K562 (cell line): ENCODE results near the gene TAF10. TPM values are rescaled to one million over a fixed set of nuclear protein-coding genes. Genes with fewer than 3 reads are reported as not detected.

Experiments used
- ATAC-seq: fragments of 200-7000 bp; cut with Tn5 transposase; 3 replicates; pipeline ENCODE4 v1.9.1; 2020; ENCODE audit warnings: moderate library complexity
- BruUV-seq: library from RNA; stranded (reverse); fragments of 400-500 nt; replicated peaks from 2 replicates; lab custom pipeline; 2021; lab: Mats Ljungman, UMichigan
- CTCF ChIA-PET: fragments of 300-600 bp; formaldehyde crosslinking; extraction: SDS; loops from one replicate; lab custom pipeline; 2021; ENCODE audit warnings: low intra/inter-chr PET ratio; lab: Yijun Ruan, JAX
- POLR2A ChIA-PET: fragments of 300-600, 350-650 bp; sonication (Branson Sonifier 250); formaldehyde crosslinking; extraction: SDS; loops from one replicate; lab custom pipeline; 2021; ENCODE audit warnings: antibody characterized with exemption, inconsistent platforms; lab: Yijun Ruan, JAX
- DNase-seq, 4 experiments: peaks; one replicate each; pipeline versions ENCODE4 v3.0.0 to v3.0.0-alpha.2; 2011 to 2018; ENCODE audit warnings: low spot score in 3 of 4, mixed read lengths in 3 of 4; ENCODE audit errors: extremely low read depth in 1 of 4
- FAIRE-seq: peaks from 2 replicates; lab custom pipeline; 2011; peaks lifted over from hg19 to GRCh38; lab: Jason Lieb, UNC
- H2AFZ ChIP-seq: 2 replicates; pipeline ENCODE4 v1.6.0; 2011; ENCODE audit warnings: low read depth, low read length, control low read depth, inconsistent platforms
- H3K27ac ChIP-seq: fragments of 200-600 bp; 3 replicates; pipeline ENCODE4 v1.8.0; 2011; ENCODE audit warnings: low read depth, mild to moderate bottlenecking, control low read depth, inconsistent platforms, low read length, moderate library complexity, mixed read lengths; ENCODE audit errors: extremely low read depth
- H3K27me3 ChIP-seq, 2 experiments: fragments of 300-600 bp in 1 of 2; 2 replicates in 1 of 2; 3 replicates in 1 of 2; pipeline versions ENCODE4 v1.6.0 to v1.8.0; 2011; ENCODE audit warnings: inconsistent platforms in 2 of 2, low read length in 2 of 2, mild to moderate bottlenecking in 1 of 2, mixed read lengths in 1 of 2, moderate library complexity in 1 of 2; ENCODE audit not compliant: control insufficient read depth in 2 of 2, insufficient read depth in 2 of 2
- H3K36me3 ChIP-seq: fragments of 300-600 bp; 3 replicates; pipeline ENCODE4 v1.8.0; 2011; ENCODE audit warnings: mild to moderate bottlenecking, low read length, inconsistent platforms; ENCODE audit not compliant: control insufficient read depth, insufficient read depth
- H3K4me1 ChIP-seq, 2 experiments: fragments of 200-600 bp in 1 of 2; replicated peaks in 1 of 2; 2 replicates in 1 of 2; 3 replicates in 1 of 2; pipeline versions ENCODE4 v1.5.1 to v1.8.0; 2011; ENCODE audit warnings: inconsistent platforms in 2 of 2, low read length in 2 of 2, mild to moderate bottlenecking in 1 of 2, mixed read lengths in 1 of 2, moderate library complexity in 1 of 2; ENCODE audit not compliant: control insufficient read depth in 2 of 2, insufficient read depth in 2 of 2
- H3K4me2 ChIP-seq: 2 replicates; pipeline ENCODE4 v1.6.1; 2011; ENCODE audit warnings: low read length, control low read depth, inconsistent platforms, mixed read lengths; ENCODE audit not compliant: insufficient read depth
- H3K4me3 ChIP-seq: fragments of 200-600 bp; sonication (generic), shearing (Covaris generic); 2 replicates; pipeline ENCODE4 v1.5.1; 2016; ENCODE audit warnings: control low read depth, inconsistent platforms
- H3K79me2 ChIP-seq: fragments of 200-600 bp; 3 replicates; pipeline ENCODE4 v1.8.0; 2011; ENCODE audit warnings: low read length, inconsistent platforms; ENCODE audit not compliant: control insufficient read depth, insufficient read depth
- H3K9ac ChIP-seq, 2 experiments: 2 replicates each; pipeline versions ENCODE4 v1.6.0 to v1.6.1; 2011; ENCODE audit warnings: low read depth in 2 of 2, low read length in 2 of 2, control low read depth in 1 of 2, inconsistent platforms in 1 of 2, mild to moderate bottlenecking in 1 of 2, mixed read lengths in 1 of 2; ENCODE audit not compliant: insufficient read depth in 1 of 2
- H3K9me1 ChIP-seq: one replicate; pipeline ENCODE4 v1.6.0; 2011; ENCODE audit warnings: inconsistent platforms, mild to moderate bottlenecking, low read length, moderate library complexity; ENCODE audit not compliant: control insufficient read depth, insufficient read depth
- H3K9me3 ChIP-seq: replicated peaks from 2 replicates; pipeline ENCODE4 v1.5.1; 2011; ENCODE audit warnings: low read depth, low read length, inconsistent platforms; ENCODE audit not compliant: control insufficient read depth, insufficient read depth
- H4K20me1 ChIP-seq: replicated peaks from 2 replicates; pipeline ENCODE4 v1.6.1; 2011; ENCODE audit warnings: low read length, inconsistent platforms, mixed read lengths; ENCODE audit not compliant: control insufficient read depth, insufficient read depth
- BMI1 ChIP-seq: fragments of 150-350 bp; IDR thresholded peaks from 2 replicates; pipeline ENCODE4 v1.6.1; 2014; ENCODE audit warnings: low read length
- IRF2 ChIP-seq: sonication (generic); formaldehyde crosslinking; IDR thresholded peaks from 2 replicates; pipeline ENCODE4 v1.8.1; 2022; ENCODE audit warnings: mild to moderate bottlenecking, missing genetic modification reagents
- JUND ChIP-seq, 2 experiments: IDR thresholded peaks; 2 replicates in 1 of 2; 3 replicates in 1 of 2; pipeline ENCODE4 v1.6.1; 2011; ENCODE audit warnings: borderline replicate concordance in 2 of 2, low read depth in 2 of 2, low read length in 2 of 2, improper control_type of control experiment in 1 of 2, missing biosample characterization in 1 of 2, missing genetic modification characterization in 1 of 2, missing genetic modification reagents in 1 of 2
- MAX ChIP-seq: sonication (generic); formaldehyde crosslinking; IDR thresholded peaks from 2 replicates; pipeline ENCODE4 v1.9.0; 2022; ENCODE audit warnings: mild to moderate bottlenecking, missing genetic modification reagents
- NR3C1 ChIP-seq: sonication (generic); formaldehyde crosslinking; IDR thresholded peaks from 2 replicates; pipeline ENCODE4 v1.8.1; 2022; ENCODE audit warnings: missing genetic modification reagents
- RBM25 ChIP-seq: fragments of 200-400 bp; formaldehyde crosslinking; IDR thresholded peaks from 2 replicates; pipeline ENCODE4 v1.6.1; 2018; ENCODE audit warnings: low read length, low read depth, moderate library complexity; ENCODE audit not compliant: severe bottlenecking
- RBM34 ChIP-seq: fragments of 200-400 bp; formaldehyde crosslinking; IDR thresholded peaks from 2 replicates; pipeline ENCODE4 v1.6.1; 2018; ENCODE audit warnings: low read length, borderline replicate concordance; ENCODE audit not compliant: insufficient read depth
- TFAP4 ChIP-seq: sonication (generic); formaldehyde crosslinking; IDR thresholded peaks from 2 replicates; pipeline ENCODE4 v1.8.0; 2022; ENCODE audit warnings: missing genetic modification reagents, mild to moderate bottlenecking, moderate library complexity, borderline replicate concordance
- WGBS: fragments of 100-300 bp; shearing (Covaris generic); methylation state at CpG from one replicate; pipeline ENCODE4 v1.1.6; 2016; ENCODE audit warnings: low coverage, mixed read lengths; ENCODE audit not compliant: insufficient coverage; ENCODE audit errors: missing lambda C conversion rate; 5-methylcytosine and 5-hydroxymethylcytosine counted together
- in situ Hi-C: fragments of 300-500 bp; cut with MboI; formaldehyde crosslinking; loops from 4 replicates; pipeline ENCODE4 v1.15.0; 2018; ENCODE audit warnings: inconsistent platforms, mixed read lengths
- intact Hi-C: fragments of 100-400 bp; cut with micrococcal nuclease; formaldehyde crosslinking; loops from 2 replicates; pipeline ENCODE4 v1.14.2; 2022
- polyA plus RNA-seq, 8 experiments: library from polyadenylated mRNA; depleted of rRNA in 4 of 8; stranded (reverse) in 5 of 8; unstranded in 3 of 8; fragments of >200 nt; fragmentation: Nextera tagmentation in 2 of 8; fragmentation: Illumina TruSeq in 1 of 8; extraction: Ambion mirVana in 2 of 8; extraction: Trizol in 1 of 8; gene quantifications; 2 replicates each; pipeline versions ENCODE4 v1.2.1 to v1.2.3, GENCODE V29; 2011 to 2014; ENCODE audit warnings: inconsistent platforms in 1 of 8, missing spikeins in 1 of 8
- total RNA-seq, 7 experiments: library from RNA; depleted of rRNA in 6 of 7; stranded (reverse); fragments of >200 nt in 6 of 7; fragmentation: Illumina TruSeq in 2 of 7; extraction: Trizol in 2 of 7; gene quantifications; 2 replicates each; pipeline versions ENCODE4 v1.2.1 to v1.2.3, GENCODE V29; 2011 to 2021; ENCODE audit warnings: low replicate concordance in 1 of 7
- TF ChIP-seq, protein P1 (sequence below), 3 experiments: fragments of 200-800 bp in 1 of 3; fragments of 250-450 bp in 1 of 3; fragments of 450-650 bp in 1 of 3; sonication (Bioruptor Pico) in 1 of 3; sonication (Bioruptor generic) in 1 of 3; formaldehyde crosslinking in 1 of 3; IDR thresholded peaks; 2 replicates each; pipeline versions ENCODE4 v1.6.1 to v1.8.0; 2016 to 2022; ENCODE audit warnings: mild to moderate bottlenecking in 2 of 3, missing genetic modification characterization in 2 of 3, missing compliant biosample characterization in 1 of 3, moderate library complexity in 1 of 3
- TF ChIP-seq, protein P2 (sequence below): fragments of 250-450 bp; sonication (Bioruptor Pico); IDR thresholded peaks from 2 replicates; pipeline ENCODE4 v1.9.0; 2021; ENCODE audit warnings: mild to moderate bottlenecking
- TF ChIP-seq, protein P3 (sequence below): sonication (generic); formaldehyde crosslinking; IDR thresholded peaks from 2 replicates; pipeline ENCODE4 v1.9.0; 2022; ENCODE audit warnings: mild to moderate bottlenecking, missing genetic modification reagents
- TF ChIP-seq, protein P4 (sequence below): fragments of 250-450 bp; sonication (Bioruptor Pico); IDR thresholded peaks from 2 replicates; pipeline ENCODE4 v1.5.1; 2021; ENCODE audit warnings: mild to moderate bottlenecking

The TAF10 gene
- total and polyA plus RNA-seq, 9 of the 15 experiments (the other 6 are each of a cell fraction or from before 2014, with no cell fraction given), result 19.5 to 197 (median 121) TPM

DNA sequence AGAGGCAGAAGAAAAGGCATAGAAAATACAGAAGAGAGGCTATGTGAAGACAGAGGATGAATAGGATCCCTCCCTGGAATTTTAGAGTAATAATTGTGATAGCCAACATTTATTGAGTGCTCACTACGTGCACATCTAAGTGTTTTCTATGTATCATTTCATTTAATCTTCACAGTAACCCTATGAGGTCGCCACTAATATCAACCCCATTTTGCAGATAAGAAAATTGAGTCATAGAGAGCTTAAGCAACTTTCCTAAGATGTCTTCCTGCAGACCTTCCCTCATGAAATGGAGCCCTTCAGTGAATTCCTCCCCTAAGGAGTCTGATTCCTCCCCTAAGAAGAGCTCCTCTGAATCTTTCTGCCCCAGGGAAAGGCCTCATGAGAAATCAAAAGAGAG, 46.7 kb downstream of the TAF10 start:
- Histone ChIP-seq H3K9ac (no peak overlapping the region), H3K27ac (no peak overlapping the region), H3K4me3 (no peak overlapping the region), H3K9me3 (no peaks in the 10 kb centered on the region), H3K79me2 (no peaks in the 10 kb centered on the region), H3K9me1 (peaks cover 13% of the 10 kb centered on the region), H2AFZ (no peak overlapping the region), H4K20me1 (no peaks in the 10 kb centered on the region), H3K36me3 (no peaks in the 10 kb centered on the region), H3K4me2 (no peak overlapping the region), H3K27me3 (no peaks in the 10 kb centered on the region), H3K4me1 (peaks cover 49 to 50% of the 10 kb centered on the region in 2 experiments)
- intact Hi-C loops (no loop called here), in situ Hi-C loops (no loop called here)
- BruUV-seq, result no TSS peak
- CTCF ChIA-PET, result no interaction called here
- no peak for ATAC-seq
- WGBS, result 48% methylated on average over 2 of the region's 2 CpGs
- POLR2A ChIA-PET, result interaction anchor here (0.5 to 1.0 kb wide), 3 partner anchors 38 to 73 kb away, joined by 3 read pairs; no protein-coding TSS in a partner anchor
- no peak for DNase-seq
- FAIRE-seq, result no peak
- TF ChIP-seq MAX (no peak), TFAP4 (CRISPR knock-in tag) (no peak), RBM34 (no peak), NR3C1 (CRISPR knock-in tag) (no peak), JUND (IDR thresholded peaks at IDR 0.05; ENCODE audit: borderline replicate concordance, low read depth, low read length) (no peak), JUND (tag; IDR thresholded peaks at IDR 0.05; ENCODE audit: borderline replicate concordance, low read depth, low read length) (0 out of 3 replicates have a peak, but pooled peaks have one; percentile 20), BMI1 (no peak), RBM25 (peak; percentile 85), IRF2 (CRISPR knock-in tag) (no peak)
- TF ChIP-seq, protein P1, sequence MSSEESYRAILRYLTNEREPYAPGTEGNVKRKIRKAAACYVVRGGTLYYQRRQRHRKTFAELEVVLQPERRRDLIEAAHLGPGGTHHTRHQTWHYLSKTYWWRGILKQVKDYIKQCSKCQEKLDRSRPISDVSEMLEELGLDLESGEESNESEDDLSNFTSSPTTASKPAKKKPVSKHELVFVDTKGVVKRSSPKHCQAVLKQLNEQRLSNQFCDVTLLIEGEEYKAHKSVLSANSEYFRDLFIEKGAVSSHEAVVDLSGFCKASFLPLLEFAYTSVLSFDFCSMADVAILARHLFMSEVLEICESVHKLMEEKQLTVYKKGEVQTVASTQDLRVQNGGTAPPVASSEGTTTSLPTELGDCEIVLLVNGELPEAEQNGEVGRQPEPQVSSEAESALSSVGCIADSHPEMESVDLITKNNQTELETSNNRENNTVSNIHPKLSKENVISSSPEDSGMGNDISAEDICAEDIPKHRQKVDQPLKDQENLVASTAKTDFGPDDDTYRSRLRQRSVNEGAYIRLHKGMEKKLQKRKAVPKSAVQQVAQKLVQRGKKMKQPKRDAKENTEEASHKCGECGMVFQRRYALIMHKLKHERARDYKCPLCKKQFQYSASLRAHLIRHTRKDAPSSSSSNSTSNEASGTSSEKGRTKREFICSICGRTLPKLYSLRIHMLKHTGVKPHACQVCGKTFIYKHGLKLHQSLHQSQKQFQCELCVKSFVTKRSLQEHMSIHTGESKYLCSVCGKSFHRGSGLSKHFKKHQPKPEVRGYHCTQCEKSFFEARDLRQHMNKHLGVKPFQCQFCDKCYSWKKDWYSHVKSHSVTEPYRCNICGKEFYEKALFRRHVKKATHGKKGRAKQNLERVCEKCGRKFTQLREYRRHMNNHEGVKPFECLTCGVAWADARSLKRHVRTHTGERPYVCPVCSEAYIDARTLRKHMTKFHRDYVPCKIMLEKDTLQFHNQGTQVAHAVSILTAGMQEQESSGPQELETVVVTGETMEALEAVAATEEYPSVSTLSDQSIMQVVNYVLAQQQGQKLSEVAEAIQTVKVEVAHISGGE (CRISPR knock-in tag; IDR thresholded peaks at IDR 0.05), result no peak
- TF ChIP-seq, protein P2, sequence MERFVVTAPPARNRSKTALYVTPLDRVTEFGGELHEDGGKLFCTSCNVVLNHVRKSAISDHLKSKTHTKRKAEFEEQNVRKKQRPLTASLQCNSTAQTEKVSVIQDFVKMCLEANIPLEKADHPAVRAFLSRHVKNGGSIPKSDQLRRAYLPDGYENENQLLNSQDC (CRISPR knock-in tag), result no peak
- TF ChIP-seq, protein P3, sequence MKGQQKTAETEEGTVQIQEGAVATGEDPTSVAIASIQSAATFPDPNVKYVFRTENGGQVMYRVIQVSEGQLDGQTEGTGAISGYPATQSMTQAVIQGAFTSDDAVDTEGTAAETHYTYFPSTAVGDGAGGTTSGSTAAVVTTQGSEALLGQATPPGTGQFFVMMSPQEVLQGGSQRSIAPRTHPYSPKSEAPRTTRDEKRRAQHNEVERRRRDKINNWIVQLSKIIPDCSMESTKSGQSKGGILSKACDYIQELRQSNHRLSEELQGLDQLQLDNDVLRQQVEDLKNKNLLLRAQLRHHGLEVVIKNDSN, result no peak
- TF ChIP-seq, protein P4, sequence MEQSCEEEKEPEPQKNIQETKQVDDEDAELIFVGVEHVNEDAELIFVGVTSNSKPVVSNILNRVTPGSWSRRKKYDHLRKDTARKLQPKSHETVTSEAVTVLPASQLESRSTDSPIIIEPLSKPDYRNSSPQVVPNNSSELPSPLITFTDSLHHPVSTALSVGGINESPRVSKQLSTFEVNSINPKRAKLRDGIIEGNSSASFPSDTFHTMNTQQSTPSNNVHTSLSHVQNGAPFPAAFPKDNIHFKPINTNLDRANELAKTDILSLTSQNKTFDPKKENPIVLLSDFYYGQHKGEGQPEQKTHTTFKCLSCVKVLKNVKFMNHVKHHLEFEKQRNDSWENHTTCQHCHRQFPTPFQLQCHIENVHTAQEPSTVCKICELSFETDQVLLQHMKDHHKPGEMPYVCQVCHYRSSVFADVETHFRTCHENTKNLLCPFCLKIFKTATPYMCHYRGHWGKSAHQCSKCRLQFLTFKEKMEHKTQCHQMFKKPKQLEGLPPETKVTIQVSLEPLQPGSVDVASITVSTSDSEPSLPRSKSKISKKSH (CRISPR knock-in tag), result no peak
